ENCODE results near the gene LSS. TPM values are rescaled to one million over a fixed set of nuclear protein-coding genes. Genes with fewer than 3 reads are reported as not detected.

LSS gene
- total and polyA plus RNA-seq, 2 donors (not counting 3 experiments of a cell fraction or from before 2014, with no cell fraction given) = 120 to 141 TPM

GRCh38 chr21:46151261-46151988 is 77.1 kb downstream of the LSS start:
- DNase-seq (ENCODE audit: low read depth, low spot score) (no peak), FAIRE-seq (no peak)
- no peak overlapping the region for H3K27ac ChIP-seq (ENCODE audit: insufficient read depth, low read depth, low read length)
- ChIA-PET POLR2A (no interaction called here), CTCF (interaction anchor here (0.5 to 4.0 kb wide), 2 partner anchors 8 to 10 kb away, joined by 3 to 39 read pairs; no protein-coding TSS in a partner anchor)
- TF ChIP-seq GATA2 (IDR thresholded peaks at IDR 0.05; ENCODE audit: insufficient read depth, insufficient read length, low read depth, low read length) (no peak), POLR2AphosphoS5 (IDR thresholded peaks at IDR 0.05; ENCODE audit: insufficient read depth, low read depth, low read length) (no peak), FOS (IDR thresholded peaks at IDR 0.05; ENCODE audit: borderline replicate concordance, insufficient read depth, low read length) (no peak), CTCF (IDR thresholded peaks at IDR 0.05; ENCODE audit: extremely low read depth in 1 of 2, insufficient read depth in 1 of 2, low read depth in 1 of 2, low read length in 2 of 2) (no peak), MYC (IDR thresholded peaks at IDR 0.05; ENCODE audit: low read depth, low read length) (no peak), EZH2 (IDR thresholded peaks at IDR 0.05; ENCODE audit: borderline replicate concordance, low read depth, low read length, severe bottlenecking) (no peak), MAX (IDR thresholded peaks at IDR 0.05; ENCODE audit: insufficient read depth, insufficient read length) (no peak)
- no TSS peak for BruUV-seq (replicated peaks)
- H3K4me1 ChIP-seq (ENCODE audit: control insufficient read depth, extremely low read depth, insufficient read depth, low read length) = no peaks in the 10 kb centered on the region
- no peaks in the 10 kb centered on the region for H4K20me1 ChIP-seq (replicated peaks; ENCODE audit: control insufficient read depth, extremely low read depth, insufficient read depth, low read length)
- H3K27me3 ChIP-seq (ENCODE audit: control insufficient read depth in 2 of 2, insufficient read depth in 2 of 2, low read length in 2 of 2) = no peaks in the 10 kb centered on the region
- H3K9ac ChIP-seq (replicated peaks; ENCODE audit: extremely low read depth, insufficient read depth, low read length) = no peak overlapping the region
- no peaks in the 10 kb centered on the region for H3K79me2 ChIP-seq (ENCODE audit: control insufficient read depth, insufficient read depth, low read length)
- dilution Hi-C loops (cut with MboI; ENCODE audit: extremely low pct_ligation_motif_present, low sequenced_read_pairs) = no loop called here
- no peaks in the 10 kb centered on the region for H3K36me3 ChIP-seq (ENCODE audit: control insufficient read depth in 2 of 2, extremely low read depth in 1 of 2, insufficient read depth in 2 of 2, low read length in 2 of 2)
- no peak overlapping the region for H2AFZ ChIP-seq (ENCODE audit: low read depth, low read length)
- no peaks in the 10 kb centered on the region for H3K9me3 ChIP-seq (replicated peaks; ENCODE audit: control insufficient read depth, insufficient read depth, low read length)
- no peak overlapping the region for H3K4me3 ChIP-seq (replicated peaks in 1 of 3; ENCODE audit: insufficient read depth in 1 of 3, low read depth in 1 of 3, low read length in 3 of 3)
- intact Hi-C loops (cut with micrococcal nuclease) = loop anchor here (5.0 kb wide), 1 partner anchor 36 kb away; no protein-coding TSS in a partner anchor
- no peak overlapping the region for H3K4me2 ChIP-seq (ENCODE audit: insufficient read depth, low read length)
- no peaks in the 10 kb centered on the region for H3K9me1 ChIP-seq (replicated peaks; ENCODE audit: control insufficient read depth, extremely low read depth, insufficient read depth, low read length)

Measured in endothelial cell of umbilical vein (primary cell).